8988T (cell line): Measurements from ENCODE around the gene CSPG5.

Experiments
- DNase-seq: peaks from one replicate; pipeline ENCODE4 v3.0.0; 2011

Gene CSPG5

DNA sequence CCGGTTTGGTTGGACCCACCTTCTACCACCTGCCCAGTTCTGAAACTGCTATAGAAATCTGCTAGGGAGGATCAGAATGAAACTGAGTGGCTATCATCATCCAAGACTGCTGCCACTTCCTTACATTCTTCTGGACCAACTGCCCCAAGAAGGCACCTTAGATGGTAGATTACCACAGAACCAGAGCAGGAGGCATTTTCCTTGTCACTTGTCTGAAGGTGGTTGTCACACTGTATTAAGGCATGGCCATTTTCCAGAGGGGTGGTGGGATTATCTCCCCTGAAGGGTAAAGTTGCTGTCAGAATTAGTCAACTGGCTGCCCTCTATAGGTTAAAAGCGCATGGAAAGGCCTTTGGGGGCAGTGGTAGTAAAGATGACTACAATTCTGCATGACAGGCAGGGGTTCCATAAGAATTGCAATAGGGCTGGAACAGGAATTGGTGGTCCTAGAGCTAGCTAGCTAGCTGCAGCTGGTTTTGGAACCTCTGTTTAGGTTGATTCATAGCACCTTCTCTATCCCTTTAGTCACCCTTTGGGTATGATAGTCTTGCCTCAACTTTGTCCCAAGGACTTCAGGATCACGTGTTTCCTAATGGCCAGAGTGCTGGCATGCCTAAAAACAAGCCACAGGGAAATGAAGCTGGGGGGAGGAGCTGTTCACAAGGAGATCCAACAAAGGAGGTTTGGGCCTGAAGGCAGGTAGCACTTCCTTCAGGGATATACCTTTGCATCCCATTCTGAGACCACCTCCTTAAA is 4.8 kb upstream of the CSPG5 start:
- no peak for DNase-seq

DNA sequence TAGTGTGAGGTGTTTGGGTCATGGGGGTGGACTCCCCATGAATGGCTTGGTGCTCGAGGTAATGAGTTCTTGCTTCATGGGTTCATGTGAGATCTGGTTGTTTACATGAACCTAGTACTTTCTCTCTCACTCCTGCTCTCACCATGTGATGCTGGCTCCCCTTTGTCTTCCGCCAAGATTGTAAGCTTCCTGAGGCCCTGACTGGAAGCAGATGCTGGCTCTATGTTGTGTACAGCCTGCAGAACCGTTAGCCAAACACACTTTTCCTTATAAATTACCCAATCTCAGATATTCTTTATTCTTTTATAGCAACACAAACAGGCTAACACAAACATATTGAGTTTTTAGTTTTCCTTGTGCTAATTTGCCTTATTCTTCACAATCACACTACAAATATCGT is 3.2 kb upstream of the CSPG5 start:
- DNase-seq, result no peak

GRCh38 chr3:47581422-47581821 is 2.8 kb upstream of the CSPG5 start:
- no peak for DNase-seq

- DNase-seq, result no peak
Observed at GRCh38 chr3:47580481-47580880, 1.8 kb upstream of the CSPG5 start.

GRCh38 chr3:47579875-47580274 is 1.2 kb upstream of the CSPG5 start:
- DNase-seq, result no peak

DNA sequence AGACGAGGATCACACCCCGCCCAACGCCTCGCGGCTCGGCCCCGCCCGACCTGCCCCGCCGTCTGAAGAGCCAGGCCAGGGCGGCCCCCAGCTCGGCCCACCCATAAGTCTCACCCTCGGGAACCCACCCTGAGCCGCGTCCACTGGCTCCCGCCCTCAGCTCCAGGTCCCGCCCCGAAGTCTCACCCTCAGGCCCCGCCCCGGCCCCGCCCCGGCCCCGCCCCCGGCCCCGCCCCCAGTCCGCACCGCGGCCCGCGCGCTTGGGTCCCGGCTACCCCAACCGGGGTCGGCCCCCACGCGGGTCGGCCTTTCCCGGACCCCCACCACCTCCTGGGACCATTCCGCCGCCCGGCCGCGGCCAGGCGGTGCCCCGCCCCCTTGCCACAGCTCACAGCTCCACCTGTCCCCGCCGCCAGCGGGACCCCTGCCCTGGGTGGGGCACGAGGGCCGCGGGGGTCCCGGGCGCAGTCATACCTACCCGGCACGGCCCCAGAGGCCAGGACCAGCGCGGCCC is 489 bp downstream of the CSPG5 start:
- DNase-seq, result peak; percentile 91

GRCh38 chr3:47577583-47578118 is 1.0 kb downstream of the CSPG5 start:
- peak; percentile 35 for DNase-seq

DNA sequence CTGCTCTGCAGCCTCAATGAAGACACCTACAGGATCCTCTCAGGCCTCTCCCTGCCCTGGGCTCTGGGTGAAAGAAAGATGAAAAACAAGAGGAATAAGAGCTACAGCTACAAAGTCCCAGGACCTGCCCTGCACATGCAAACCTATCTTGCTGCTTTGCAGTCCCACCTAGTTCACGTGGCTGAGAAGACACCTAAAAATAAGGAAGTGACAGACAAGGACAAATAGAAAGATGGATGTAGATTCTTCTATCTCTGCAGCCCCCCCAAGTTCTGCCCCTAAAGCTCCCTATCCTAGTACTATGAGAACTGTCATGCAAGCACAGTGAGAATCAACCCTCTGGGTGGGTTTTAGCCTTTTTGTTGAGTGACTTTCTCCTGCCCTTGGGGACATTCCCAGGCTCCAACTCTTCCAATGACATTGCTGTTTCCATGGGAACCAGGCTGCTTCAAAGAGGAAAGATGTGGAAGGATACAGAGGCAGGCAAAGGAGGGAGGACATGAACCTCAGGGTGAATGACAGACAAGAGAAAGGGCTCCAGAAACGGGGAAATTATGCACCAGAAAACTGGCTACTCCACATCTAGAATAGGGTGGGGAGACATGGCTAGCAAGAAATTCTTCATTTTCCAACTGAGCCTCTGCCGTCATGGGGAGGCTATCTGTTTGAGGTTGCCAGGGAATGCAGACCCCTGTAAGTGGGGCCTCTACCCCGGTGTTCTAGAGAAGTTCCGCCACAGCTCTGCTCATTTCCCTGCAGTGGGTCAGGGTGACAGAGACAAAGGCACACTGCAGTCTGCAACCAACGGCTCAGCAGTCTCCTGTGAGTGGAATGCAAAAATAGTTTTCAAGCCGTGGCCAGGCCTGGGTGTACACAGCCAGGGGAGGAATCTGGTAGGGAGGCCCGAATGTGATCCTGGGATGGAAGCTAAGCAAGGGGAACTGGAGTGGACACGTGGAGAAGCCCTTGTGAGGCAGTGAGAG is 5.2 kb downstream of the CSPG5 start:
- no peak for DNase-seq

GRCh38 chr3:47571391-47572175 is 7.1 kb downstream of the CSPG5 start:
- no peak for DNase-seq

GRCh38 chr3:47568901-47569300 is 9.8 kb downstream of the CSPG5 start:
- DNase-seq, result no peak

DNA sequence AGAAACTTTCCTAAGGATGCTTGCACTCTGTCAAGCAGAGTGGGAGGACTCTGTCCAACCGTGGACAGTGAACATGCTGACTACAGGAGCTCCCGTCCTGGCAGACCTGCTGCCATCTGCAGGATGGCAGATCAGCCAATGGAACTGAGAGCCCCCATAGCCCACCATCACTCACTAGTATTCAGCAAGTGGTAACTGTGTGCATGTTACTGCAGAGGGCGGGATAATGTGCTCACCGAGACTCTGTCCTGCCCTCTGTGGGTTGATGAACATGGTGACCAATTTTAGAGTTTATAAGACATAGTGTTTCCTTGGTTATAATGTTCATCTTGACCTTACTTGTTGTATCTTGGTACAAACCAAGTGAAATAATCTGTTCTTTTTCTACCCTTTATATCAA is 11.5 kb downstream of the CSPG5 start:
- no peak for DNase-seq

DNA sequence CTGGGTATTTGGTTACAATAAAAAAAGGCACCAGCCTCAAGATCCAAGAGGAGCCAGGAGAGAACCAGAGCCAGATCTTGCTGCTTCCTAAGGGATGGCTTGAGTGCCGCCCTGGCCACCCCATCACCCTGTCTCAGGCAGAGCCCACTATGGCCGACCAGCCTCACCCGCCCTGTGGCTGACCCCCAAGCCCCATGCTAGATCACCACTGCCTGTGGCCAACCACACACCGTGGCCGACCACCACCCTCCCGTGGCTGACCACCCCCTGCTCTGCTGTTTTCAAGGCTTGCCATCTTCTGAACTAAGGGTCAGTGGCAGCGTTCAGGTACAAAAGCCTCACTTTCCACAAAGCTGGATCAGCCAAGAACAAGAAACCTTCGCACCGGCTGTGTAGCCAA is 12.0 kb downstream of the CSPG5 start:
- no peak for DNase-seq

- no peak for DNase-seq
Observed at GRCh38 chr3:47565734-47566550, 12.7 kb downstream of the CSPG5 start.

DNA sequence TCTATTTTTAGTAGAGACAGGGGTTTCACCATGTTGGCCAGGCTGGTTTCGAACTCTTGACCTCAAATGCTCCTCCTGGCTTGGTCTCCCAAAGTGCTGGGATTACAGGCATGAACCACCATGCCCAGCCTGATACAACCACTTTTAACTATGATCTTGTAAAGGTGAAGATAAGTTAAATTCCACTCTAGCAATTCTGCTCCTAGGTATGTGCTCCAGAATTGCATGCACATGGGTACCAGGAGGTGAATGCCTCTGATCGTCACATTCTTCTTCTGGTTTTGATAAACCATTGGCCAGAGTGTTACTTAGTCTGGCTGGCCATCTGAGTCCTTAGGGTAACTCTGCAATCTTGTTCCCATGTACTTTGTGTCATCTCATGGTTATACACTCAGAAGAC is 22.3 kb downstream of the CSPG5 start:
- no peak for DNase-seq

DNA sequence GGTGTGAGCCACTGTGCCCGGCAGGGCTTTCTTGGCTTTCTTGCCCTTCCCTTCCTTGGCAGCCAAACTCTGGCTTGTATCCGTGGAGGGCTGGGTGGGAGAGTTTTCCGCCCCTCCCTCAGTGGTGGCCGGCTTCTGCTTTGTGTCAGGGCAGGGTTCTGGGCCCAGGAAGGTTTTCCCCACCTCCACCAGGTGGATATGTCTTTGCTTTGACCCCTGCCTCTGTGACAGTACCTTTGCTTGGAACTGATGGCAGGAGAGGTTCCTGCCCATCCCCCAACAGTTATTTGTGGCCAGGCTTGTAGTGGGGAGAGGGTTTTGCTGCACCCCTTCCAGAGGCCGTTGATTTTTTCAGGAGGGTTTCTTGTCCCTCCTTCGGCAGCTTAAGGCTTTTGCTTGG is 24.3 kb downstream of the CSPG5 start:
- DNase-seq, result no peak

DNA sequence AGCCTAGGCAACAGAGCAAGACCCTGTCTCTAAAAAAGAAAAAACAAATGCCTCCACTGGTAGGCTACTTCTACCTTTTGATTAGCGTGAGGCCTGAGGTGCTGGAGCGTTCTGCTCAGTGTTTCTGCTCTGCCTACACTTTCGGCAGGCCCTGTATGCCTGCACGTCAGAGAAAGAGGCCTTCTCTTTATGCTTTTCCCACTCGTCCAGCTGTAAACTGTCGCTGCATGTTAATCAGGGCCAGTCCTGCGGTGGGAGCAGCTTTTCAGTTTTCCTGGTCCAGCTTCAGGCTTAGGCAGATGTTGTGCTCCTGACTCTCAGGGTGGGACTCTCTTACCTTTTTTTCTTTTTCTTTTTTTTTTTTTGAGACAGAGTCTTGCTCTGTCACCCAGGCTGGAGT is 25.3 kb downstream of the CSPG5 start:
- DNase-seq, result no peak

GRCh38 chr3:47542471-47543173 is 36.0 kb downstream of the CSPG5 start:
- DNase-seq, result no peak

DNA sequence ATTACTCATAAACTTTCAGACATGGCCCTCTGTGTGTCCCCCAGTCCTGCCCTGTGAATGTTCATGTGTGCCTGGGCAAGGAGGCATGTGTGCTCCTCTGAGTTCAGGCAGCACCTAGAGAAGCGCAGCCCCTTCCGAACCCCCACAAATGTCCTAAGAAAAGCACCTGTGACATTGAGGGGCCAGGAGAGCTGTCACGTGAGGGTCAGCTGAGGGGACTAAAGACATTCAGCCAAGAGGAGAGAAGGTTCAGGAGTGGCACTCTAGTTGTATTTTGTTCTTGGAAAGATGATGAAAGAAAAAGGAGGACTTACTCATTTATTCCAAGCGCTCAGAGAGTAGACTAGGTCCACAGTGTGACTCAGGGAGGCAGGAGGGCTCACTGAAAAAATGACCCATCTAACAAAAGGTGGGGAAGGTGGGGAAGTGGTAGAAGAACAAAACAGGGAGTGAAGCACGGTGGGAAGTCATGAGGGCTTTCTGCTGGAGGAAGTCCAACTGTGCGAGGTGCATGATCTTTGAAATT is 37.0 kb downstream of the CSPG5 start:
- no peak for DNase-seq

DNA sequence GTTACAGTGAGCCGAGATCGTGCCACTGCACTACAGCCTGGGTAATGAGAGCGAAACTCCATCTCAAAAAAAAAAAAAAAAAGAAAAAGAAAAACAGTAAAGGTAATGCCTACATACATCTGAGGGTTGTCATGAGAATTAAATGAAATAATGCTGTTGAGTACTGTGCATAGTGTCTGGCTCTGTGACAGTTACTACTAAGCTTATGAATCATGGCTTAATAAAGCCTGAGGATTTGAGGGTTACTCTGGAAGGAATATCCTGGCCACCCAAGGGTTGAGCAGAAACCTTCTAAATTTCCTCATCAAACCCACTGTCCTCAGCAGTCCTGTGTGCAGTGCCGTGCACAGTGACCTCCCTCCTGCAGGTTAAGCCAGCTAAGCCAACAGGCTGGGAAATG is 38.4 kb downstream of the CSPG5 start:
- no peak for DNase-seq

DNA sequence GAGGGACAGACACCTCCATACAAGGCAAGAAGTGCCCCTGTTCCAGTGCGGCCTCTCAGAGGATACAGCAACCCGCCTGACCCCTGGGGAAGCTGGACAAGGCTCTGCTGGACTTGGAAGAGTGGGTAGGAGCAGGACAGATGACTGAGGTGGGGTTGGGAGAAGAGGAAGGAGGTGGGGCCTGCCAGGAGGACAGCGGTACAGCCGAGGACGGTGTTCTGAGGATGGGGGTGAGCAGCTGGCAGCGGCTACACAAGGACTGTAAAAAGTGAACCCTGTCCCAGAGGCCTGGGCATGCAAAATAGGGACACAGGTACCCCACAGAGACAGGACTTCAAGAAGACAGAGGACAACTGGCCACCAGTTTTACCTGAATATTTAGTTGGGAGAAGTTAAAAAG is 41.7 kb downstream of the CSPG5 start:
- no peak for DNase-seq
